GM12801 (cell line): Measurements from ENCODE around the gene MRPS6.

Experiments used
- TF ChIP-seq, protein P1 (sequence below): IDR thresholded peaks from one replicate; pipeline ENCODE4 v1.5.1; 2011; ENCODE audit warnings: control low read depth; ENCODE audit not compliant: insufficient read length; ENCODE audit errors: extremely low read depth

Gene MRPS6

DNA sequence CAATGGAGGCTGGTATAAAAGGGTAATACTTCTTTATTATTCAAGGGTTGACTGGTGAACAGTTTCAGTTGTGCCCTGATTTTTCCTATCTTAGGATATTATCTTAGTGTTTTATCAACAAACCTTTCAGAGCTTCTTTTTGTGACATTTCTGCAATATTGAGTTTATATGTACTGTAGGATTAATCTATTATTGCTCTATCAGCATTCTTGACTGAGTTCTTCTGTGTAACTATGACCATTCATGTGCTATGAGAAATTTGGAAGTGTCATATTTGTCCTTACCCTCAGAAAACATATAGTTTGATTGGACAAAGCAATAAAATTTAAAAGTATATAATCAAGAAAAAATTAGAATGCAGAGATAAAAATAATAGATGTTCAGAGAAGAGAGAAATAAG, 25.5 kb upstream of the MRPS6 start:
- TF ChIP-seq, protein P1, sequence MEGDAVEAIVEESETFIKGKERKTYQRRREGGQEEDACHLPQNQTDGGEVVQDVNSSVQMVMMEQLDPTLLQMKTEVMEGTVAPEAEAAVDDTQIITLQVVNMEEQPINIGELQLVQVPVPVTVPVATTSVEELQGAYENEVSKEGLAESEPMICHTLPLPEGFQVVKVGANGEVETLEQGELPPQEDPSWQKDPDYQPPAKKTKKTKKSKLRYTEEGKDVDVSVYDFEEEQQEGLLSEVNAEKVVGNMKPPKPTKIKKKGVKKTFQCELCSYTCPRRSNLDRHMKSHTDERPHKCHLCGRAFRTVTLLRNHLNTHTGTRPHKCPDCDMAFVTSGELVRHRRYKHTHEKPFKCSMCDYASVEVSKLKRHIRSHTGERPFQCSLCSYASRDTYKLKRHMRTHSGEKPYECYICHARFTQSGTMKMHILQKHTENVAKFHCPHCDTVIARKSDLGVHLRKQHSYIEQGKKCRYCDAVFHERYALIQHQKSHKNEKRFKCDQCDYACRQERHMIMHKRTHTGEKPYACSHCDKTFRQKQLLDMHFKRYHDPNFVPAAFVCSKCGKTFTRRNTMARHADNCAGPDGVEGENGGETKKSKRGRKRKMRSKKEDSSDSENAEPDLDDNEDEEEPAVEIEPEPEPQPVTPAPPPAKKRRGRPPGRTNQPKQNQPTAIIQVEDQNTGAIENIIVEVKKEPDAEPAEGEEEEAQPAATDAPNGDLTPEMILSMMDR = no peak

DNA sequence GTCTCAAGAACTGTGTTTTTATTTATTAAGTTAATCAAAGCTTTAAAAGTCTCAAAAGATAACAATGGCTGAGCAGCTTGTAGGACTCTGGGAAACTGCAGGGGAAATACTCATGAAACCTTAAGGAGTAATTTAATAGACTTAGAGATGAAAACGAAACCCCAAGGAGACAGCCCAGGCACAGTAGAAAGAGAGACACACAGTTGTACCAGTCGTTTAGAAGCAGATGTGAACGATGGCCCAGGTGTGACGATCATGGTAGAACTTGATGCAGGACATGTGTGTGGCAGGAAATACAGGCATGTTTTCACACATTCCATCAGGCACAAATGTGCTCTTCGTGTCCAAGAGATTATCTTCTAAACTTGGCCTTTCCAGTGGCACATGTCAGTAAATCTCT, 21.2 kb upstream of the MRPS6 start:
- TF ChIP-seq, protein P1 = no peak

DNA sequence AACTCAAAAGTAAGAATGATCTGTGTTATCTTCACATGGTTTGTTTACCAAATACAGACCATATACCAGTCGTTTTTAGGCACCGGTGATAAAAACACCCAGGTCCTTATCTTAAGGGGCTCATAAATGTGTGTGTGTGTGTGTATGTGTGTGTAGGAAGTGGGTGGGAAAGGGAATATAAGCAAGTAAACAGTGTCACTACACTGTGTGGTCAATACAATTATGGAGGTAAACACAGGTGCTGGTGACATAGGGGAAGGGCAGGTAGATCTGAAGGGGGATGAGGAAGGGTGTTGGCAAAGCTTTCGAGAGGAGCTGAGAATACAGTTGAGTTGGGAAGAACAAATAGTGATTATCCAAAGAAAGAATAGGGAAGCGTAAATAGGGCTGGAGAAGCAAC, 19.1 kb upstream of the MRPS6 start:
- TF ChIP-seq, protein P1 = no peak

DNA sequence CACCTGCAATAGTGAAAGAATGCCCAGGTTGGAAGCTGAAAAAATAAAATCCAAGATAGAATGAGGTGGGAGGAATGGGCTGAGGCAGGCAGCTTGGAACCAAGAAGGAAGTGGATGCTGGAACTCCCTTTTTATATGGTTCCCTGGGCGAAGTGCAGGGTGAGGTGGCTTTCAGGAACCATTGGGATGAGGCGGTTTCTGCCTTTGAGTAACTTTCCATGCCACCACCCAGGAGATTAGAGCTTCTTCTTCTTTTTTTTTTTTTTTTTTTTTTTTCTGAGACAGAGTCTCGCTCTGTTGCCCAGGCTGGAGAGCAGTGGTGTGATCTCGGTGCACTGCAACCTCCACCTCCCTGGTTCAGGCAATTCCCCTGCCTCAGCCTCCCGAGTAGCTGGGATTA, 17.8 kb upstream of the MRPS6 start:
- TF ChIP-seq, protein P1 = no peak

DNA sequence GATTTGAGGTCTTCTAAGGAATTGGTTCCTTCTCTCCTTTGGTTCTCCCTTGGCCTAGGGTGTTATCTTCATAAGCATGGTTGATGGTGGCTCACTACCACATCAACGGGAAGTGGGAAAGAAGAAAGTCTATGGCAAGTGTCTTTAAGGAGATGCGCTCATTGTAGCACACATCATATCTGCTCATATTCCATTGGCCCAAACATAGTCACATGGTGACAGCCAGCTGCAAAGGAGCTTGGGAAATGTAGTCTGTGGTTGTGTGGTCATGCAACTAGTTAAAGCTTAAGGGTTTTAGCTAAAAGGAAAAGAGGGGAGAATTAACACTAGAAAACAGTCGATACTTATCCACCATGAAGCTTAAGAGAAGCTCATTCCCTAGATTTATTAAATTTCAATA, 11.4 kb upstream of the MRPS6 start:
- TF ChIP-seq, protein P1 = no peak

DNA sequence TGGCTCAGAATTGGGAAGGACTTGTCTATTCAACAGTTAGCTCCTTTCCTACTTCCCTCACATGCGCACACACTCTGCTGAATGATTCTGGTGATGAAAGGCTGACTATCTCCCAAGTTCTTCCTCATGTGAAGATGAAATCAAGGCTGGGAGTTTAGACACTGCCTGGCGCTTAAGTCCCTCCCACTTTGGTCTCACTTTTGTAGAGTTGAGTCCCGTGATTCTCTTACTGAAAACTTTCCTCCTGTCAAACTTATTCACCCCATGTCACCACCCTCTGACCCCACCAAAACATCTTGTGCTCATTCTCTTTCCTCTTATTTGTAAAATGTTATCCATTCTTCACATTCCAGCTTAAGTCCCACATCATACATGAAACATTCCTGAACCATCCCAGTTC, 8.4 kb upstream of the MRPS6 start:
- TF ChIP-seq, protein P1 = no peak

DNA sequence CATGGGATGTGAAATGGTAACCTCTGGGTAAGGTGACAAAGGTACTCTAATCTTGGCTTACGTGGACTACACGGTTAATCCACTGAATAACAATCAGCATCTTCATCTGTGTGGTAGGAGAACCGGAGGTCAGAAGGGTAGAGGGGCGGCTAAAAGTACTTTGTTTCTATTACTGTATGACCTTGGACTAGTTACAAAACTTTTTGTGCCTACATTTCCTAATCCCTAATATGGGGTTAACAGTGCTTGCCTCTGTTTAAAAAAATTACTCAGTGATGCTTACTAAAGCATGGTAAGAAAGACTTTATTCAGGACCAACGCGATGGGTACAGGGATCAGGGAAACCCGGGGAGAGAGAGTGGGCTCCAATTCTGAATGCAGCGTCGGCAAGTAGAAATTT, 1.7 kb upstream of the MRPS6 start:
- TF ChIP-seq, protein P1 = no peak
